ENCODE results near the gene ZNF574. TPM values are rescaled to one million over a fixed set of nuclear protein-coding genes. Genes with fewer than 3 reads are reported as not detected.

The ZNF574 gene
- total RNA-seq, 1 experiment from 2014 or later = 27.5 TPM

DNA sequence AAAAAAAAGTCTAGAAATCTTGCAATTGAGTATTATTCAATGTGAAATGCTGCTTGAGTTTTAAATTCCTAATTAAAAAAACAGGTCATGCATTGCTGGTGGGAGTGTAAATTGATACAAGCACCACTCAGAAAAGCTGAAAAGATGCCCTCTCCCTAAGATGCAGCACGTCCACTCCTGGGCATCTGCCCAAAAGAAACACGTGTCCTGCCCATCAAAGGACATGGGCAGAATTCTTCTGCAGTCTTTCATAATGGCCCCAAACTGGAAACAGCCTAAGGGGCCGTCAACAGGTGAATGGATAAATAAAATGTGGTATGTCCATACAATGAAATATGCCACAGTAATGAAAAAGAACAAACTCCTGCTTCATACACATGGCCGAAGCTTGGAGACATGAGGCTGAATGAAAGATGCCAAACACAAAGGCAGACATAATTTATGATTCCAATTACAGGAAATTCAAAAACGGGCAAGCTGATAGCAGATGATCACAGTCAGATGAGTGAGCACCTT lies 48.5 kb downstream of the ZNF574 start:
- ChIA-PET CTCF (interaction anchor here (0.5 to 0.6 kb wide), 3 partner anchors 20 to 318 kb away, joined by 3 read pairs; no protein-coding TSS in a partner anchor), POLR2A (ENCODE audit: low non-redundant PET) (interaction anchor here (0.6 kb wide), 2 partner anchors 31 to 566 kb away, joined by 4 to 13 read pairs; no protein-coding TSS in a partner anchor)
- DNase-seq (ENCODE audit: low spot score) = no peak
- intact Hi-C loops (cut with micrococcal nuclease; ENCODE audit: unreplicated experiment) = no loop called here
- no TSS peak for BruUV-seq (replicated peaks)
- Histone ChIP-seq H3K4me3 (ENCODE audit: low read depth, low read length, poor library complexity, severe bottlenecking) (no peak overlapping the region), H3K36me3 (ENCODE audit: insufficient read depth, low read length, poor library complexity, severe bottlenecking) (no peaks in the 10 kb centered on the region), H3K27ac (ENCODE audit: low read depth, low read length, poor library complexity, severe bottlenecking) (no peak overlapping the region), H3K27me3 (replicated peaks; ENCODE audit: insufficient read depth, low read depth, low read length, poor library complexity) (no peaks in the 10 kb centered on the region), H3K9me3 (ENCODE audit: low read depth, low read length, poor library complexity, severe bottlenecking) (no peaks in the 10 kb centered on the region), H3K4me1 (ENCODE audit: insufficient read depth, low read length, poor library complexity, severe bottlenecking) (peaks cover 11% of the 10 kb centered on the region)
- TF ChIP-seq, protein P1, sequence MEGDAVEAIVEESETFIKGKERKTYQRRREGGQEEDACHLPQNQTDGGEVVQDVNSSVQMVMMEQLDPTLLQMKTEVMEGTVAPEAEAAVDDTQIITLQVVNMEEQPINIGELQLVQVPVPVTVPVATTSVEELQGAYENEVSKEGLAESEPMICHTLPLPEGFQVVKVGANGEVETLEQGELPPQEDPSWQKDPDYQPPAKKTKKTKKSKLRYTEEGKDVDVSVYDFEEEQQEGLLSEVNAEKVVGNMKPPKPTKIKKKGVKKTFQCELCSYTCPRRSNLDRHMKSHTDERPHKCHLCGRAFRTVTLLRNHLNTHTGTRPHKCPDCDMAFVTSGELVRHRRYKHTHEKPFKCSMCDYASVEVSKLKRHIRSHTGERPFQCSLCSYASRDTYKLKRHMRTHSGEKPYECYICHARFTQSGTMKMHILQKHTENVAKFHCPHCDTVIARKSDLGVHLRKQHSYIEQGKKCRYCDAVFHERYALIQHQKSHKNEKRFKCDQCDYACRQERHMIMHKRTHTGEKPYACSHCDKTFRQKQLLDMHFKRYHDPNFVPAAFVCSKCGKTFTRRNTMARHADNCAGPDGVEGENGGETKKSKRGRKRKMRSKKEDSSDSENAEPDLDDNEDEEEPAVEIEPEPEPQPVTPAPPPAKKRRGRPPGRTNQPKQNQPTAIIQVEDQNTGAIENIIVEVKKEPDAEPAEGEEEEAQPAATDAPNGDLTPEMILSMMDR (conservative IDR thresholded peaks at IDR 0.05; ENCODE audit: low read depth, low read length) = no peak
- no peak for TF ChIP-seq EZH2 (IDR thresholded peaks at IDR 0.05; ENCODE audit: borderline replicate concordance, low read depth, low read length, poor library complexity, severe bottlenecking)

DNA sequence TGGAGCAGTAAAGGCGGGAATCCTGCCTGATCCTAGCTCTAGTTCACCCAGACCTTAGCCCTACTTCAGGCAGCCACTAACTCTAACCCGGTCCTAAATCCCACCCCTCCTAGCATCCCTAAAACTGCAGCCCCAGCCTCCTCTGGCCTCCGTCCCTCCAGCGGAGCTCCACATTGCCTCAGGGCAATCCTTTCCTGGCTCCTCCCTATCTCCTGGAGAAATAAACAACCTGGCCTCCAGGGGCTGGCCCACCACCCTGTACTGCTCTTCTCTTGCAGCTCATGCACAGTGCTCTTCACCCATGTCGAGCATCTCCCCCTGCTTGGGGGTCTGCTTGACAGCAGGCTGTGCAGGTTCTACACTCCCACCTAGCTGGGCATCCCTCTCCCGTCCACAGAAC lies 49.6 kb downstream of the ZNF574 start:
- POLR2A ChIA-PET (ENCODE audit: low non-redundant PET) = no interaction called here
- CTCF ChIA-PET = no interaction called here
- no peak overlapping the region for H3K27ac ChIP-seq (ENCODE audit: low read depth, low read length, poor library complexity, severe bottlenecking)
- H3K36me3 ChIP-seq (ENCODE audit: insufficient read depth, low read length, poor library complexity, severe bottlenecking) = no peaks in the 10 kb centered on the region
- TF ChIP-seq, protein P1 (conservative IDR thresholded peaks at IDR 0.05; ENCODE audit: low read depth, low read length) = no peak
- no peak for TF ChIP-seq EZH2 (IDR thresholded peaks at IDR 0.05; ENCODE audit: borderline replicate concordance, low read depth, low read length, poor library complexity, severe bottlenecking)
- intact Hi-C loops (cut with micrococcal nuclease; ENCODE audit: unreplicated experiment) = no loop called here
- no peaks in the 10 kb centered on the region for H3K27me3 ChIP-seq (replicated peaks; ENCODE audit: insufficient read depth, low read depth, low read length, poor library complexity)
- H3K4me3 ChIP-seq (ENCODE audit: low read depth, low read length, poor library complexity, severe bottlenecking) = no peak overlapping the region
- no peak for DNase-seq (ENCODE audit: low spot score)
- no TSS peak for BruUV-seq (replicated peaks)
- no peaks in the 10 kb centered on the region for H3K9me3 ChIP-seq (ENCODE audit: low read depth, low read length, poor library complexity, severe bottlenecking)
- peaks cover 11% of the 10 kb centered on the region for H3K4me1 ChIP-seq (ENCODE audit: insufficient read depth, low read length, poor library complexity, severe bottlenecking)

DNA sequence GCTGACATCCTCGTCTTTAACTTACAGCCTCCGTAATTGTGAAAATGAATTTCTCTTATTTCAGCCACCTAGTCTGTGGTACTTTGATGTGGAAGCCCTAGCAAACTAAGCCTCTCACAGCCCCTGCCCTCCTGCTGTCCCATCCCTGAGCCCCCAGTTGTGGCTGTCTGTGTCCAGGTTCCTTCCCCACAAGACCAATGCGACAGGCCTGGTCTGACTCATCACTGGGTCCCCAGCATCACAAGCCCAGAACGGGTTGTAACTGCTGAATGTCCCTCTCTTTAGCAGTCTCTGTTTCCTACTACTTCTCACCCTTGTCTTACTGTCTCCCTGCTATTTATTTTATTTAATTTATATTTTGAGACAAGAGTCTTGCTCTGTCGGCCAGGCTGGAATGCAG lies 50.6 kb downstream of the ZNF574 start:
- no peak for TF ChIP-seq EZH2 (IDR thresholded peaks at IDR 0.05; ENCODE audit: borderline replicate concordance, low read depth, low read length, poor library complexity, severe bottlenecking)
- TF ChIP-seq, protein P1 (conservative IDR thresholded peaks at IDR 0.05; ENCODE audit: low read depth, low read length) = no peak
- Histone ChIP-seq H3K4me3 (ENCODE audit: low read depth, low read length, poor library complexity, severe bottlenecking) (no peak overlapping the region), H3K27ac (ENCODE audit: low read depth, low read length, poor library complexity, severe bottlenecking) (no peak overlapping the region), H3K9me3 (ENCODE audit: low read depth, low read length, poor library complexity, severe bottlenecking) (no peaks in the 10 kb centered on the region), H3K36me3 (ENCODE audit: insufficient read depth, low read length, poor library complexity, severe bottlenecking) (no peaks in the 10 kb centered on the region), H3K27me3 (replicated peaks; ENCODE audit: insufficient read depth, low read depth, low read length, poor library complexity) (no peaks in the 10 kb centered on the region), H3K4me1 (ENCODE audit: insufficient read depth, low read length, poor library complexity, severe bottlenecking) (peaks cover 5% of the 10 kb centered on the region)
- POLR2A ChIA-PET (ENCODE audit: low non-redundant PET) = no interaction called here
- BruUV-seq (replicated peaks) = no TSS peak
- CTCF ChIA-PET = no interaction called here
- DNase-seq (ENCODE audit: low spot score) = no peak
- intact Hi-C loops (cut with micrococcal nuclease; ENCODE audit: unreplicated experiment) = no loop called here
